AG09309 (cell line): ENCODE measurements around the gene CHCHD3.

ENCODE experiments used
- DNase-seq: peaks from one replicate; pipeline ENCODE4 v3.0.0-alpha.2; 2010; ENCODE audit warnings: low read depth
- H3K4me3 ChIP-seq: 2 replicates; pipeline ENCODE4 v1.5.1; 2011; ENCODE audit warnings: mild to moderate bottlenecking, low read depth, low read length, moderate library complexity; ENCODE audit not compliant: control insufficient read depth
- TF ChIP-seq, protein P1 (sequence below): IDR thresholded peaks from 2 replicates; pipeline ENCODE4 v1.5.1; 2011; ENCODE audit warnings: mild to moderate bottlenecking, low read depth, low read length, inconsistent platforms; ENCODE audit not compliant: insufficient read depth, control insufficient read depth; ENCODE audit errors: missing control alignments

CHCHD3 gene

GRCh38 chr7:132804849-132805485 is 276.9 kb downstream of the CHCHD3 start:
- TF ChIP-seq, protein P1, sequence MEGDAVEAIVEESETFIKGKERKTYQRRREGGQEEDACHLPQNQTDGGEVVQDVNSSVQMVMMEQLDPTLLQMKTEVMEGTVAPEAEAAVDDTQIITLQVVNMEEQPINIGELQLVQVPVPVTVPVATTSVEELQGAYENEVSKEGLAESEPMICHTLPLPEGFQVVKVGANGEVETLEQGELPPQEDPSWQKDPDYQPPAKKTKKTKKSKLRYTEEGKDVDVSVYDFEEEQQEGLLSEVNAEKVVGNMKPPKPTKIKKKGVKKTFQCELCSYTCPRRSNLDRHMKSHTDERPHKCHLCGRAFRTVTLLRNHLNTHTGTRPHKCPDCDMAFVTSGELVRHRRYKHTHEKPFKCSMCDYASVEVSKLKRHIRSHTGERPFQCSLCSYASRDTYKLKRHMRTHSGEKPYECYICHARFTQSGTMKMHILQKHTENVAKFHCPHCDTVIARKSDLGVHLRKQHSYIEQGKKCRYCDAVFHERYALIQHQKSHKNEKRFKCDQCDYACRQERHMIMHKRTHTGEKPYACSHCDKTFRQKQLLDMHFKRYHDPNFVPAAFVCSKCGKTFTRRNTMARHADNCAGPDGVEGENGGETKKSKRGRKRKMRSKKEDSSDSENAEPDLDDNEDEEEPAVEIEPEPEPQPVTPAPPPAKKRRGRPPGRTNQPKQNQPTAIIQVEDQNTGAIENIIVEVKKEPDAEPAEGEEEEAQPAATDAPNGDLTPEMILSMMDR: no peak
- H3K4me3 ChIP-seq: no peak overlapping the region
- no peak for DNase-seq

DNA sequence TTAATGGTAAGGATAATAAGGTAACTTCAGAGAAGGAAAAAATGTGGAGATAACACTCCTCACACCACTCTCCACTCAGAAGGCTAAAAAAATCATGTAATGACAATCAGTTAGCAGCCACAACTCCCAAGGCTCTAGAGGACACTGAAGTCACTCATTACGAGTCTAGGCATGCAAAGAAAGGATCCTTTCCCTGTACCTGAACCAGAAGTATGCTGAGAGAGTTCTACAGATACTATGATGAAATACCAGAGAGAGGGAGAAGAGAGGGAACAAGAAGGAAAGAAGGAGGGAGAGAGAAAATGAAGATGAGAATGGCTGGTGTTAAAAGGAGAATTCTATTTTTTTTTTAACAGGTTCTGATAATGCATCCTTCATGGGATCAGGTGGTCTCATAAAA is 281.4 kb downstream of the CHCHD3 start:
- DNase-seq: no peak
- H3K4me3 ChIP-seq: no peak overlapping the region
- TF ChIP-seq, protein P1: no peak

GRCh38 chr7:132799081-132799413 is 282.8 kb downstream of the CHCHD3 start:
- H3K4me3 ChIP-seq: no peak overlapping the region
- TF ChIP-seq, protein P1: no peak
- no peak for DNase-seq

DNA sequence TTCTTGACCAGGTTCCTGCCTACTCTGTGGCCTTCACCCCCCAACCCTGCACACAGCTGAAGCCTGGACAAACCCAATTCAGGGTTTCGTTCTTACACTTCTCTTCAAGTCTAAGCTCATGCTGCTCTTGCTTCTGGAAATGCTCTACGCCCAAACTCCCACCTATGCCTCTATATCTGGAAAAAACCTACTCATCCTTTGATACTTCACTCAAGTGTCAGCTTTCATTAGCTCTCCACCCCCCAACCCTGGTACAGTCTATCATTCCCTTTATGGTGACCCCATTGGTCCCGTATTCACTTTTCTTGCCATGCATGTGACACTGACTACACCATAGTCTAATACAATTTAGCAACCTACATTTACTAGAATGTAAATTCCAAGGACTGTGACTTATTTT is 284.7 kb downstream of the CHCHD3 start:
- TF ChIP-seq, protein P1: no peak
- no peak overlapping the region for H3K4me3 ChIP-seq
- no peak for DNase-seq

- DNase-seq: no peak
- no peak overlapping the region for H3K4me3 ChIP-seq
- TF ChIP-seq, protein P1: no peak
Observed at GRCh38 chr7:132793474-132793873, 288.4 kb downstream of the CHCHD3 start.

GRCh38 chr7:132791036-132791435 is 290.9 kb downstream of the CHCHD3 start:
- TF ChIP-seq, protein P1: no peak
- no peak for DNase-seq
- no peak overlapping the region for H3K4me3 ChIP-seq

DNA sequence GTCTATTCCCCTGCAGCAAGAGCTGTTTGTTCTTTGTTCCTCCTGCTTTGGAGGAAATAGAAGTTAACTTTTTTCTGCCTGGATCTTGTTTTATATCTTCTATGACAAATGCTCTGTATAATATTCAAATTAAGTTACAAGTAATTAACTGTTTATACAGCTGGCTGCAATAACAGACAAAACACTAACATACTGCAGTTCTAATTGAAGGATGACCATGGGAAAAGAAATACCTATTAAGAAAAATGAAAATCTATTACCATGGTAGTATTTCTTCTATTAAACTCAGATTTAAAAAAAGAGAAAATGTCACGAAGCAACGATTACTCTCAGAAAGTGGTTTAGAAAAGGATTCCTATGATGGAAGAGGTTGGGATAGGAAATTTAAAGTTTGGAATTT is 291.8 kb downstream of the CHCHD3 start:
- no peak for DNase-seq
- TF ChIP-seq, protein P1: no peak
- no peak overlapping the region for H3K4me3 ChIP-seq
